Spinal cord (tissue), 10 donors: ENCODE data around the gene CREB3L1. TPM values are rescaled to one million over a fixed set of nuclear protein-coding genes. Genes with fewer than 3 reads are reported as not detected.
A peak's percentile ranks its signal among the peaks of the same experiment; 100 is the strongest.
"Not testable (repeated sequence)": the region's sequence is repeated elsewhere in the genome, so short reads cannot be mapped to it uniquely, and the experiment has no call there.

Source experiments
- DNase-seq, 6 donors: peaks; one replicate each; pipeline versions ENCODE4 v3.0.0 to v3.0.0-alpha.2; 2013 to 2015; ENCODE audit warnings: low spot score in 6 of 6, low read depth in 4 of 6
- H3K27ac ChIP-seq: one replicate; pipeline ENCODE4 v1.5.1; 2013; ENCODE audit warnings: low read depth, low read length, control low read depth
- H3K27me3 ChIP-seq: one replicate; pipeline ENCODE4 v1.6.1; 2013; ENCODE audit warnings: low read length; ENCODE audit not compliant: control insufficient read depth, insufficient read depth
- H3K36me3 ChIP-seq: one replicate; pipeline ENCODE4 v1.6.1; 2013; ENCODE audit warnings: low read length; ENCODE audit not compliant: control insufficient read depth, insufficient read depth
- H3K4me1 ChIP-seq: one replicate; pipeline ENCODE4 v1.6.1; 2013; ENCODE audit warnings: low read length; ENCODE audit not compliant: control insufficient read depth, insufficient read depth
- H3K4me3 ChIP-seq: one replicate; pipeline ENCODE4 v1.5.1; 2013; ENCODE audit warnings: low read depth, low read length, control low read depth
- H3K9me3 ChIP-seq: one replicate; pipeline ENCODE4 v1.6.1; 2013; ENCODE audit warnings: low read length; ENCODE audit not compliant: control insufficient read depth, insufficient read depth
- WGBS: methylation state at CpG from one replicate; pipeline ENCODE4 v1.1.5; 2013; ENCODE audit warnings: missing lambda C conversion rate; ENCODE audit not compliant: insufficient coverage; 5-methylcytosine and 5-hydroxymethylcytosine counted together
- polyA plus RNA-seq, 2 donors: library from polyadenylated mRNA; unstranded; fragments of 120-200 nt; gene quantifications; one replicate each; pipeline ENCODE4 v1.2.1, GENCODE V29; 2013; ENCODE audit not compliant: insufficient read length in 2 of 2
- total RNA-seq, 2 donors: library from RNA; depleted of rRNA in 1 of 2; stranded (reverse); fragments of 120-200 nt in 1 of 2; fragments of >200 nt in 1 of 2; gene quantifications; one replicate each; pipeline versions ENCODE4 v1.2.3 to v1.2.4, GENCODE V29; 2013 to 2014
- donor health status: healthy.

CREB3L1 gene
- total and polyA plus RNA-seq, 4 donors = 12.2 to 21.5 (median 14.0) TPM

DNA sequence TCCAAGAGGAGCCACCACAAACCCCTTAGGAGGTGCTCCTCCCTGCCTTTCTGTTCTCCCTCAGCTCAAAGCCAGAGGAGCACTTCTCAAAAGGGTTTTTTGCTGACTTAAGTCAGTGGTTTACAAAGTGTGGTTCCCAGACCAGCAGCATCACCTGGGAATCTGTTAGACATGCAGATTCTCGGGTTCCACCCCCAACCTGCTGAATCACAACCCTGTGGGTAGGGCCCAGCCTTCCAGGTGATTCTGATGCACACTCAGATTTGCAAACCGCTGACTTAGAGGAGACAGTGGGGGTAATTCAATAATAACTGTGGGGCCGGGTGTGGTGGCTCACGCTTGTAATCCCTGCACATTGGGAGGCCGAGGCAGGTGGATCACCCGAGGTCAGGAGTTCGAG, 22.8 kb downstream of the CREB3L1 start:
- peaks cover 22% of the 10 kb centered on the region for H3K4me1 ChIP-seq
- H3K4me3 ChIP-seq = no peak overlapping the region
- 98% methylated on average over 7 of the region's 7 CpGs for WGBS
- H3K27ac ChIP-seq = no peak overlapping the region
- DNase-seq = no peak
- no peaks in the 10 kb centered on the region for H3K9me3 ChIP-seq
- H3K27me3 ChIP-seq = peaks cover 18% of the 10 kb centered on the region
- H3K36me3 ChIP-seq = peaks cover 6% of the 10 kb centered on the region

DNA sequence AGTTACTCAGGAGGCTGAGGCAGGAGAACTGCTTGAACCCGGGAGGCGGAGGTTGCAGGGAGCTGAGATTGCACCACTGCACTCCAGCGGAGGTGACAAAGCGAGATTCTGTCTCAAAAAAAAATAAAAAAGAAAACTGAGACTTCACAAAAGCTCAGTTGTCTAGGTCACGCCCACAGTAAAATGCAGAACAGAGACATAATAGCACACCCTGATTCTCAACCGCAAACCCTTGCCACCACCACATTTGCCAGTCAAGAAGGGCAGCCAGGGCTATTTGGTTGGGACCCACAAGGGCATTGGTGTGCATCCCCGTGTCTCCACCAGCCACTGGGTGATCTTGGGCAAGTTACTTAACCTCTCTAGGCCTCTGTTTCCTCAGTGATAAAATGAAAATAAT, 25.4 kb downstream of the CREB3L1 start:
- DNase-seq = no peak
- Histone ChIP-seq H3K36me3 (peaks cover 10% of the 10 kb centered on the region), H3K4me1 (no peaks in the 10 kb centered on the region), H3K4me3 (no peak overlapping the region), H3K27me3 (no peaks in the 10 kb centered on the region), H3K9me3 (no peaks in the 10 kb centered on the region), H3K27ac (no peak overlapping the region)
- 89% methylated on average over 6 of the region's 7 CpGs for WGBS

DNA sequence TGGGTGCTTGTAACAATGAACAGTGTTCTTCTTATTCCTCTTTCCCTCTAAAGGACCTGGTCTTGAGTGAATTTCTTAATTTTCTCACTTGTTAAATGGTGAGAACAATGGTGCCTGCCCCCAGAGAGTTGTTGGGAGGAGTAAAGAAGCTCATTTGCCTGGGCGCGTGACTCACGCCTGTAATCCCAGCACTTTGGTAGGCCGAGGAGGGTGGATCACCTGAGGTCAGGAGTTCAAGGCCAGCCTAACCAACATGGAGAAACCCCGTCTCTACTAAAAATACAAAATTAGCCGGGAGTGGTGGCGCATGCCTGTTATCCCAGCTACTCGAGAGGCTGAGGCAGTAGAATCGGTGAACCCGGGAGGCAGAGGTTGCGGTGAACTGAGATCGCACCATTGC, 26.6 kb downstream of the CREB3L1 start:
- H3K4me3 ChIP-seq, H3K27me3 ChIP-seq, H3K4me1 ChIP-seq, H3K9me3 ChIP-seq, DNase-seq, H3K27ac ChIP-seq: not testable (repeated sequence)
- WGBS = 92% methylated on average over 11 of the region's 12 CpGs
- H3K36me3 ChIP-seq = peaks cover 10% of the 10 kb centered on the region

DNA sequence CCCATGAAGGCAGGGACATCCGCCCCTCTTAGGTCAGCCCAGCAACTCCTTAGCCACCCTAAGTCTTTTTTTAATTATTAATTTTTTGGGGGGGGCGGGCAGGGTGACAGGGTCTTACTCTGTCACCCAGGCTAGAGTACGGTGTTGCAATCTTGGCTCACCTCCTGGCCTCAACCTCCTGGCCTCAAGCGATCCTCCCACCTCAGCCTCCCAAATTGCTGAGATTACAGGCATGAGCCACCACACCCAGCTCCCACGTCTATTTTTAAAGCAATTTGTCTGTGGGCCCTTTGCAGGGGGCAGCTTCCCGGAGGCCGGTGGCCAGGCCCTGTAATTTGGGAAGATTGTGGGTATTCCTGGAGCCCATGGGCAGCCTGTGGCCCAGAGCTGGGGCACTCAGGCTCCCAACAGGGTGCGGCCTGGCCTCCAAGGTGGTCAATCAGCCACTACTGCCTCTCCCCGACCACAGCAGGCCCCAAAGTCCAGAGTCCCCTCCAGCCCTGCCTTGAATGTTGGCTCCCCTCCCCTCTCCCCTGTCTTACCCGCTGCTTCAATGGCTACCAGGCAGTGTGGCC, 27.2 kb downstream of the CREB3L1 start:
- no peaks in the 10 kb centered on the region for H3K9me3 ChIP-seq
- H3K27me3 ChIP-seq = no peaks in the 10 kb centered on the region
- peaks cover 10% of the 10 kb centered on the region for H3K36me3 ChIP-seq
- peaks cover 9% of the 10 kb centered on the region for H3K4me1 ChIP-seq
- no peak overlapping the region for H3K27ac ChIP-seq
- WGBS = 94% methylated on average over 7 of the region's 10 CpGs
- DNase-seq = no peak
- no peak overlapping the region for H3K4me3 ChIP-seq

DNA sequence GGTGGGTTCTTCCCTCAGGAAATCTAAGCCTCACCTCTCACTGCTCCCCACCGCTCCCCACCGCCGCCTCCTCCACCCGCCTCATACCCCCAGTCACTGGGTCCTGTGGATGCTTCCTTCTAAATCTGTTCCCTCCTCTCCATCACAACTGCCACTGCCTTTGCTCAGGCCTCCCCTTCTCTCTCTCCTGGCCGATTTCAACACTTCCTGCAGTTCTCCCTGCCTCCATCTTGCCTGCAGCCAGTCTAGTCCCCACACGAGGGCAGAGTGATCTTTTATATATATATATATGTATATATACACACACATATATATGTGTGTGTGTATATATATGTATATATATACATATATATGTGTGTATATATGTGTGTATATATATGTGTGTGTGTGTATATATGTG, 27.8 kb downstream of the CREB3L1 start:
- H3K4me1 ChIP-seq = peaks cover 9% of the 10 kb centered on the region
- 100% methylated on average over 4 of the region's 6 CpGs for WGBS

DNA sequence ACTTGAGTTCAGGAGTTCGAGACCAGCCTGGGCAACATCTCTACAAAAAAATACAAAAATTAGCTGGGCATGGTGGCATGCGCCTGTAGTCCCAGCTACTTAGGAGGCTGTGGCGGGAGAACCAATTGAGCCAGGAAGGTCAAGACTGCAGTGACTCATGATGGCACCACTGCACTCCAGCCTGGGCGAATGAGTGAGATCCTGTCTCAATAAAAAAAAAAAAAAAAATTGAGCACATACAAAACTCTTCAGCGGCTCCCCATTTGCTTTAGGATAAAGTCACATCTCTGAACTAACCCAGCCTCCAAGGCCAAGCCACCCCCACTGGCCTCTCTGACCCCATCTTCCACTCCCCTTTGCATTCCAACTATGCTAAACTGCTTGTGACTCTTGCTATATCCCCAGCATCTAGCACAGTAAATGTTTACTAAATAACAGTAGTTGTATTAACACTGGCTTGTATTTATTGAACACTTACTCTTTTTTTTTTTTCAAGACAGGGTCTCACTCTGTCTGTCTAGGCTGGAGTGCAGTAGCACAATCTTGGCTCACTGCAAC, 28.9 kb downstream of the CREB3L1 start:
- no peak for DNase-seq
- no peaks in the 10 kb centered on the region for H3K9me3 ChIP-seq
- no peaks in the 10 kb centered on the region for H3K27me3 ChIP-seq
- H3K4me1 ChIP-seq = peaks cover 9% of the 10 kb centered on the region
- peaks cover 11% of the 10 kb centered on the region for H3K36me3 ChIP-seq
- H3K4me3 ChIP-seq = no peak overlapping the region
- 96% methylated on average over 5 of the region's 5 CpGs for WGBS
- no peak overlapping the region for H3K27ac ChIP-seq

More for the DNA sequence above, 27.8 kb downstream of the CREB3L1 start:
- no peaks in the 10 kb centered on the region for H3K9me3 ChIP-seq
- DNase-seq = peak in 2 of 6 donors; percentile 31 to 56
- H3K4me3 ChIP-seq = no peak overlapping the region
- H3K27me3 ChIP-seq = no peaks in the 10 kb centered on the region
- no peak overlapping the region for H3K27ac ChIP-seq
- peaks cover 7% of the 10 kb centered on the region for H3K36me3 ChIP-seq

DNA sequence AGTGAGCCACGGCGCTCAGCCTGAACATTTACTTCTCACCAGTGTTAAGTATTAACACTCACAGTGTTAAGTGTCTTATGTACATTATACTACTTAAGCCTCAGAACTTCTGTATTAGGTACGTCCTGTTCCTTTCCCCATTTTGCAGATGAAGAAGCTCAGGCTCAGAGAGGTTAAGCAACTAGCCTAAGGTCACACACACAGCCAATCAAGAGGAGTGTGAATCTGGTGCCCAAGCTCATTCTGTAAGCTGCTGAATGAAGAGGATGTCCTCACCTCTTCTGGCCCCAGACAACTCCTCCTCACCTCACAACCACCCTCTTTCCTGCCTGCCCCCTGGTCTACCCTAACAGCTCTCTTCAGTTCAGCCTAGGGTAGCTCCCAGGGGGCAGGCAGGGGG, 29.9 kb downstream of the CREB3L1 start:
- Histone ChIP-seq H3K27me3 (no peaks in the 10 kb centered on the region), H3K36me3 (peaks cover 11% of the 10 kb centered on the region), H3K27ac (no peak overlapping the region), H3K4me3 (no peak overlapping the region), H3K4me1 (peaks cover 9% of the 10 kb centered on the region), H3K9me3 (no peaks in the 10 kb centered on the region)
- WGBS = no CpG with 5 or more reads among the region's 3 CpGs
- DNase-seq = no peak

DNA sequence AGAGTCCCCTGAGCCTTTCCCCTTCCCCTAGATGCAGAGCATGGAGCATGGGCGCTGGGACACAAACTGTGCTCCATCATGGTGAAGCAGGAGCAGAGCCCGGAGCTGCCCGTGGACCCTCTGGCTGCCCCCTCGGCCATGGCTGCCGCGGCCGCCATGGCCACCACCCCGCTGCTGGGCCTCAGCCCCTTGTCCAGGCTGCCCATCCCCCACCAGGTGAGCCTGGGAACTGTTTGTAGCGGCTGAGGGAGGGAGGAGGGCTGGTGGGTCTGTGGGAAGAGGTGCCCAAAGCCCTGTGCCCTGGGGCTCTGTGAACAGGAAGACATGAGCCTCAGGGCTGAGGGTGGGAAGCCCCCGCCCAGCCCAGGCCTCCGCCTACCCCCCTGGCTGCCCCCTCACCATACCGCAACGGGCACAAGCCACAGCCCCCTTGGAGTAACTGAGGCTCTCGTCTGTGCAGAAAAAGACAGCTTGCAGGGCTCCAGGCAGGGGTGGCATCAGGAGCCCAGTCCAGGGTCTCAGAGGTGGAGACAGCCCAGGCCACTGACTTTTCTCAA, 30.4 kb downstream of the CREB3L1 start:
- WGBS = 64% methylated on average over 13 of the region's 14 CpGs
- Histone ChIP-seq H3K9me3 (no peaks in the 10 kb centered on the region), H3K27ac (no peak overlapping the region), H3K36me3 (peaks cover 16% of the 10 kb centered on the region), H3K4me1 (peaks cover 9% of the 10 kb centered on the region), H3K4me3 (no peak overlapping the region), H3K27me3 (no peaks in the 10 kb centered on the region)
- no peak for DNase-seq

DNA sequence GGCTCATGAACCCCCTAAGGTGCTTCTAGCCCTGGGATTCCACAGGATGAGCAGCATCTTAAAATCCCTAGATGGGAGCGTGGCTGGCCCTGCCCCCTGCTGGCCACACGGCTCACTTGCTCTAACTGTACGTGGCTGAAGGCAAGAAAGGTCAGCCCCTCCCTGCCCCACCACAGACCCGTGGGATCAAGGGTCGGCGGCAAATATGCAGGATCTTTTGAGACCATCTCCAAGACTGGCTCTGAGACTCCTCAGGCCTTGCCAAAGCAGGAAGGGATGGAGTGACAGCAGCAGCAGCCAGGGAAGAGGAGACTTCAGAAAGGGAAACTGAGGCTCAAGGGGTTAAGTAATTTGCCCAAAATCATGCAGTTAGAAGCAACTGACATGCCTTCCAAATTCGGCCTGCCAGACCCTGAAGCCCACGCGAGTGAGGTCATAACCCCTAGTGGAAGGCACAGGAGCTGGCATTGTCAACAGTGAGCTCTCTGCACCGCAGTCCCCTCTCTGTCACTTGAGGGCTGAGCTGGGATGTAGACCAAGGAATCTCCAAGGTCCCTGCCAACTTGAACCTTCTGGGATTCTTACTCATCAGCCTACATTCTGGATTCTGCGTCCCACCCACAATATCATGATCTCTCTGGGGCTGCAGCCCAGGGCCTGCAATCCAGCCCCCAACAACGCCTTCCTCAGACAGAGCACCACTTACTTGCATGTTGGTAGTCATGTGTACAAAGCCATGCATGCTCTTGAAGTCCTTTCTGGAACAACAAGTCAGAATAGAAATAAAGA, 31.4 kb downstream of the CREB3L1 start:
- peak in 2 of 6 donors; percentile 69 to 80 for DNase-seq
- no peaks in the 10 kb centered on the region for H3K27me3 ChIP-seq
- H3K36me3 ChIP-seq = peaks cover 16% of the 10 kb centered on the region
- no peaks in the 10 kb centered on the region for H3K9me3 ChIP-seq
- no peak overlapping the region for H3K27ac ChIP-seq
- no peak overlapping the region for H3K4me3 ChIP-seq
- H3K4me1 ChIP-seq = peaks cover 9% of the 10 kb centered on the region
- 41% methylated on average over 8 of the region's 12 CpGs for WGBS
